ENCODE measurements around the gene GABBR1.

GRCh38 chr6:29528988-29529560 is 103.9 kb downstream of the GABBR1 start:
- TF ChIP-seq TAF1 (IDR thresholded peaks at IDR 0.05; ENCODE audit: borderline replicate concordance, low read depth, low read length) (no peak), EP300 (IDR thresholded peaks at IDR 0.05; ENCODE audit: borderline replicate concordance in 1 of 2, low read depth in 1 of 2, low read length in 1 of 2) (no peak), CTCF (IDR thresholded peaks at IDR 0.05) (no peak), PBX3 (IDR thresholded peaks at IDR 0.05) (no peak), POLR2AphosphoS5 (IDR thresholded peaks at IDR 0.05; ENCODE audit: low read depth, low read length) (no peak), EZH2phosphoT487 (IDR thresholded peaks at IDR 0.05; ENCODE audit: borderline replicate concordance, low read depth) (no peak), GABPA (IDR thresholded peaks at IDR 0.05; ENCODE audit: low read depth) (no peak), SMC3 (IDR thresholded peaks at IDR 0.05; ENCODE audit: low read depth, low read length) (no peak), JUND (IDR thresholded peaks at IDR 0.05) (no peak), MAX (IDR thresholded peaks at IDR 0.05; ENCODE audit: low read depth) (no peak), CHD2 (IDR thresholded peaks at IDR 0.05; ENCODE audit: low read length, partially characterized antibody) (no peak), REST (IDR thresholded peaks at IDR 0.05; ENCODE audit: low read depth, low read length) (no peak)
